Gastroesophageal sphincter (tissue), 4 donors: ENCODE measurements around the gene NR2C1. TPM values are rescaled to one million over a fixed set of nuclear protein-coding genes. Genes with fewer than 3 reads are reported as not detected.

Source experiments
- ATAC-seq: fragments of 150-250 bp; one replicate; pipeline ENCODE4 v1.9.1; 2016; ENCODE audit warnings: mild to moderate bottlenecking, moderate library complexity
- H3K27ac ChIP-seq, 4 donors: fragments of 200-600 bp; sonication (generic) in 3 of 4; 1 replicate in 3 of 4; 2 replicates in 1 of 4; pipeline ENCODE4 v1.5.1; 2016 to 2019
- H3K27me3 ChIP-seq: fragments of 200-600 bp; sonication (generic); one replicate; pipeline ENCODE4 v1.5.1; 2019
- H3K36me3 ChIP-seq, 2 donors: fragments of 200-600 bp; sonication (generic); one replicate each; pipeline ENCODE4 v1.5.1; 2019; ENCODE audit warnings: control low read depth in 1 of 2
- H3K4me1 ChIP-seq, 3 donors: fragments of 200-600 bp; sonication (generic); 1 replicate in 2 of 3; 2 replicates in 1 of 3; pipeline ENCODE4 v1.5.1; 2016 to 2019; ENCODE audit warnings: control low read depth in 2 of 3
- H3K4me3 ChIP-seq, 2 donors: fragments of 200-600 bp; sonication (generic); one replicate each; pipeline ENCODE4 v1.5.1; 2019; ENCODE audit warnings: mild to moderate bottlenecking in 1 of 2, moderate library complexity in 1 of 2
- H3K9me3 ChIP-seq, 3 donors: fragments of 200-600 bp; sonication (generic); one replicate each; pipeline ENCODE4 v1.5.1; 2017 to 2019; ENCODE audit warnings: control low read depth in 2 of 3
- EP300 ChIP-seq: sonication (generic); formaldehyde crosslinking; IDR thresholded peaks from one replicate; pipeline ENCODE4 v1.6.1; 2017; ENCODE audit warnings: antibody characterized with exemption, mild to moderate bottlenecking
- POLR2A ChIP-seq, 2 donors: fragments of 450-650 bp; IDR thresholded peaks; one replicate each; pipeline ENCODE4 v1.6.1; 2017; ENCODE audit warnings: antibody characterized with exemption in 2 of 2, mild to moderate bottlenecking in 2 of 2, moderate library complexity in 1 of 2
- POLR2AphosphoS5 ChIP-seq: sonication (generic); formaldehyde crosslinking; IDR thresholded peaks from one replicate; pipeline ENCODE4 v1.6.1; 2017; ENCODE audit warnings: antibody characterized with exemption
- WGBS, 2 donors: methylation state at CpG; one replicate each; pipeline ENCODE4 v1.1.5; 2018; ENCODE audit warnings: low coverage in 1 of 2; 5-methylcytosine and 5-hydroxymethylcytosine counted together
- total RNA-seq, 4 donors: library from RNA; depleted of rRNA; stranded (reverse); fragments of >200 nt; gene quantifications; one replicate each; pipeline ENCODE4 v1.1.0, GENCODE V29; 2016
- TF ChIP-seq, protein P1 (sequence below), 4 experiments: fragments of 200-600 bp in 2 of 4; fragments of 450-650 bp in 2 of 4; sonication (generic) in 1 of 4; IDR thresholded peaks; one replicate each; pipeline ENCODE4 v1.5.1; 2017 to 2019; ENCODE audit warnings: antibody characterized with exemption in 4 of 4, mild to moderate bottlenecking in 2 of 4, moderate library complexity in 2 of 4

The NR2C1 gene
- total RNA-seq, 4 donors from 2014 or later = 29.0 to 70.8 (median 45.1) TPM

DNA sequence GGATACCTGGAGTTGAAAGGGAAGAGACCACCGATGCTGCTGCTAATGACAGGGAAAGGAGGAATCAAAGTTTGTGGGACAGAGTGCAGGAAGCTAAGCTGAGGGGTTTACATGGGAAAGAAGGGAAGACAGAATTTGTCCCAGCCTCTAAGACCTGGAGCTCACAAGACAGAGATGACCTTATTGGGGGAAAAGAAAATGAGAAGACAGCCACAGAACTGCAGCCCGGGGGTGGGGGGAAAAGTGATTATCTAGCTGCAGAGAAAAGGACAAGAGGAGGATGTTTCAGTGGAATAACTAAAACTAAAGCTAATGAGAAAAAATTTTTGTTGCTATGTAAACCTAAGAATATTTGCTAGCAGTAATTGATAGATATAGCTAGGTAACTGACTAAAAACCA, 100.6 kb downstream of the NR2C1 start:
- Histone ChIP-seq H3K27me3 (no peaks in the 10 kb centered on the region), H3K9me3 (no peaks in the 10 kb centered on the region), H3K27ac (no peak overlapping the region), H3K4me3 (no peak overlapping the region), H3K4me1 (no peaks in the 10 kb centered on the region), H3K36me3 (peaks cover 3 to 20% of the 10 kb centered on the region in 2 donors)
- no peak for ATAC-seq
- no peak for TF ChIP-seq EP300
- no peak for TF ChIP-seq POLR2A (IDR thresholded peaks at IDR 0.05)
- TF ChIP-seq POLR2AphosphoS5 = no peak
- WGBS, 2 donors = 47 to 79% methylated on average over 2 of the region's 2 CpGs

DNA sequence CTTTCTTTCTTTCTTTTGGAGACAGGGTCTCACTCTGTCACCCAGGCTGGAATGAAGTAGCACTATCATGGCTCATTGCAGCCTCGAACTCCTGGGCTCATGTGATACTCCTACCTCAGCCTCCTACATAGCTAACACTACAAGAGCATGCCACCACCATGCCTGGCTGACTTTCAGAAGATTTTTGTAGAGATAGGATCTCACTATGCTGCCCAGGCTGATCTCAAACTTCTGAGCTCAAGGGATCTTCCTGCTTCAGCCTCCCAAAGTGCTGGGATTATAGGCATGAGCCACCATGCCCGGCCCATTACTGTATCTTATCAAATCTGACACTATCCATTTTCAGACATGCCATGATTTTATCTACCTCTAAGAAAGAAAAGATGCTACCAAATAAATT, 101.5 kb downstream of the NR2C1 start:
- Histone ChIP-seq H3K4me1 (no peaks in the 10 kb centered on the region), H3K27me3 (no peaks in the 10 kb centered on the region), H3K36me3 (peaks cover 3 to 20% of the 10 kb centered on the region in 2 donors), H3K9me3 (no peaks in the 10 kb centered on the region), H3K4me3 (no peak overlapping the region), H3K27ac (no peak overlapping the region)
- no peak for ATAC-seq
- 83 to 100% methylated on average over 1 to 2 of the region's 2 CpGs for WGBS, 2 donors
- no peak for TF ChIP-seq EP300
- TF ChIP-seq, protein P1, sequence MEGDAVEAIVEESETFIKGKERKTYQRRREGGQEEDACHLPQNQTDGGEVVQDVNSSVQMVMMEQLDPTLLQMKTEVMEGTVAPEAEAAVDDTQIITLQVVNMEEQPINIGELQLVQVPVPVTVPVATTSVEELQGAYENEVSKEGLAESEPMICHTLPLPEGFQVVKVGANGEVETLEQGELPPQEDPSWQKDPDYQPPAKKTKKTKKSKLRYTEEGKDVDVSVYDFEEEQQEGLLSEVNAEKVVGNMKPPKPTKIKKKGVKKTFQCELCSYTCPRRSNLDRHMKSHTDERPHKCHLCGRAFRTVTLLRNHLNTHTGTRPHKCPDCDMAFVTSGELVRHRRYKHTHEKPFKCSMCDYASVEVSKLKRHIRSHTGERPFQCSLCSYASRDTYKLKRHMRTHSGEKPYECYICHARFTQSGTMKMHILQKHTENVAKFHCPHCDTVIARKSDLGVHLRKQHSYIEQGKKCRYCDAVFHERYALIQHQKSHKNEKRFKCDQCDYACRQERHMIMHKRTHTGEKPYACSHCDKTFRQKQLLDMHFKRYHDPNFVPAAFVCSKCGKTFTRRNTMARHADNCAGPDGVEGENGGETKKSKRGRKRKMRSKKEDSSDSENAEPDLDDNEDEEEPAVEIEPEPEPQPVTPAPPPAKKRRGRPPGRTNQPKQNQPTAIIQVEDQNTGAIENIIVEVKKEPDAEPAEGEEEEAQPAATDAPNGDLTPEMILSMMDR (IDR thresholded peaks at IDR 0.05) = no peak
- no peak for TF ChIP-seq POLR2A (IDR thresholded peaks at IDR 0.05)
- TF ChIP-seq POLR2AphosphoS5 = no peak

DNA sequence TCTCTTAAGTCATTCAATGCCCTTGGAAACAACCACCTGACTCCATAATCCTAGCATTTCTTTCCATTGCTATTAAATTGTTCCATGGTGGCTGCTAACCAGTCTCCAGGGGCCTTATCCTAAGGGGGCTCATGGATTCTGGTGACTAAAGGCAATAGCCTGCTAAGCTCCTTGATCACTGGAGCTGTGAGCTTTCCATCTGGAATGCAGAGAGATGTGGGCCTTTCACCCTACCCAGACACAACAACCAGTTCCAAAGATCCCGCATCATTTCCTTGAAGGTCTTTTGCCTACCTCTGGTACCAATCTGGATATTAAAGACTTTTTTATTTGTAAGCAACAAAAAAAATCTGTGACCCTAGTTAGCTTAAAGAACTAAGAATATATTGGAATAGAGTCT, 102.9 kb downstream of the NR2C1 start:
- no peaks in the 10 kb centered on the region for H3K27me3 ChIP-seq
- no peaks in the 10 kb centered on the region for H3K9me3 ChIP-seq
- no peaks in the 10 kb centered on the region for H3K4me1 ChIP-seq
- TF ChIP-seq POLR2A (IDR thresholded peaks at IDR 0.05) = no peak
- TF ChIP-seq POLR2AphosphoS5 = no peak
- TF ChIP-seq, protein P1 (IDR thresholded peaks at IDR 0.05) = no peak
- TF ChIP-seq EP300 = no peak
- no peak overlapping the region for H3K27ac ChIP-seq
- no peak overlapping the region for H3K4me3 ChIP-seq
- peaks cover 3 to 20% of the 10 kb centered on the region in 2 donors for H3K36me3 ChIP-seq
- WGBS, 2 donors = 100% methylated on average over 1 of the region's 1 CpG
- no peak for ATAC-seq

Other genes starting within 250 kb of the NR2C1 start
- gene NDUFA12, start 69.9 kb downstream of the NR2C1 start, total RNA-seq = 100 to 1,000 TPM; 113 to 135 (median 122) TPM
- gene FGD6, start 143.8 kb upstream of the NR2C1 start, total RNA-seq = 10 to 100 TPM; 25.8 to 46.5 (median 36.3) TPM
- 100 to 1,000 TPM in 1 of 4 donors, 10 to 100 TPM in 3; 82.1 to 141 (median 85.4) TPM for gene VEZT, start 144.2 kb upstream of the NR2C1 start, total RNA-seq